Fibroblast of mammary gland (primary cell): ENCODE measurements around the gene PPP1CB.

Source experiments
- DNase-seq: peaks from one replicate; pipeline ENCODE4 v3.0.0-alpha.2; 2010; ENCODE audit warnings: low read depth
- H3K4me3 ChIP-seq: 2 replicates; pipeline ENCODE4 v1.5.1; 2011; ENCODE audit warnings: low read depth, mild to moderate bottlenecking, low read length, moderate library complexity; ENCODE audit not compliant: control insufficient read depth
- CTCF ChIP-seq: conservative IDR thresholded peaks from 2 replicates; pipeline ENCODE4 v1.5.1; 2011; ENCODE audit warnings: low read depth, low read length, inconsistent platforms; ENCODE audit not compliant: control insufficient read depth, insufficient read depth

Gene PPP1CB

GRCh38 chr2:28721601-28722191 lies 29.9 kb upstream of the PPP1CB start:
- no peak overlapping the region for H3K4me3 ChIP-seq
- DNase-seq = no peak
- no peak for TF ChIP-seq CTCF

GRCh38 chr2:28725021-28725711 lies 26.5 kb upstream of the PPP1CB start:
- DNase-seq = no peak
- no peak for TF ChIP-seq CTCF
- no peak overlapping the region for H3K4me3 ChIP-seq

GRCh38 chr2:28726177-28726576 lies 25.5 kb upstream of the PPP1CB start:
- TF ChIP-seq CTCF = no peak
- DNase-seq = no peak
- no peak overlapping the region for H3K4me3 ChIP-seq

- TF ChIP-seq CTCF = no peak
- peak; percentile 51 for DNase-seq
- no peak overlapping the region for H3K4me3 ChIP-seq
Measured at GRCh38 chr2:28729698-28730097, 21.9 kb upstream of the PPP1CB start.

GRCh38 chr2:28730641-28731146 lies 20.9 kb upstream of the PPP1CB start:
- no peak for DNase-seq
- TF ChIP-seq CTCF = no peak
- H3K4me3 ChIP-seq = no peak overlapping the region

GRCh38 chr2:28735511-28735910 lies 16.1 kb upstream of the PPP1CB start:
- TF ChIP-seq CTCF = no peak

More at GRCh38 chr2:28735511-28735910, 16.1 kb upstream of the PPP1CB start:
- DNase-seq = no peak
- no peak overlapping the region for H3K4me3 ChIP-seq
